IMR-90 (cell line): ENCODE results near the gene MTCH2. TPM values are rescaled to one million over a fixed set of nuclear protein-coding genes. Genes with fewer than 3 reads are reported as not detected.

ENCODE experiments used
- microRNA-seq, 2 experiments: library from miRNA; stranded (forward) in 1 of 2; unstranded in 1 of 2; fragments of 10-50 nt in 1 of 2; fragments of <30 nt in 1 of 2; gene quantifications in 1 of 2; microRNA quantifications in 1 of 2; one replicate each; pipeline versions ENCODE3 to v1.1.0; 2013 to 2020; ENCODE audit not compliant: insufficient read depth in 1 of 2, insufficient read length in 1 of 2, unreplicated experiment in 1 of 2
- polyA plus RNA-seq, 3 experiments: library from polyadenylated mRNA; depleted of rRNA; stranded (reverse); fragments of >200 nt; gene quantifications; 2 replicates each; pipeline ENCODE4 v1.2.3, GENCODE V29; 2012; ENCODE audit warnings: low replicate concordance in 1 of 3
- small RNA-seq, 5 experiments: library from RNA; depleted of rRNA; stranded (forward); fragments of <200 nt; gene quantifications; one replicate each; pipeline ENCODE3, GENCODE V24; 2012
- total RNA-seq: library from RNA; depleted of rRNA; stranded (reverse); fragments of >200 nt; gene quantifications from 2 replicates; pipeline ENCODE4 v1.2.3, GENCODE V29; 2012; rRNA removed

MTCH2 gene
- total and polyA plus RNA-seq, 2 of the 4 experiments (the other 2 are of a cell fraction), result 103 to 163 TPM

Small RNA genes lying within 50 kb of the gene (microRNA-seq; reads per million reads assigned to microRNA genes)
- gene RNU5E-10P (ENCODE audit: insufficient read depth, insufficient read length), result not detected

Small RNA genes lying within 50 kb of the gene (small RNA-seq; reads per million reads assigned to genes)
- 0 reads per million in 5 experiments for gene RNU5E-10P

Other genes with a start within 250 kb of the MTCH2 start
- 29.2 and 32.4 TPM in 2 replicates for gene SLC39A13, start 234.0 kb downstream of the MTCH2 start, total RNA-seq
- gene SLC39A13, start 234.0 kb downstream of the MTCH2 start, polyA plus RNA-seq (2012; rRNA removed), result 144 and 164 TPM in 2 replicates
- gene PSMC3, start 216.1 kb downstream of the MTCH2 start, total RNA-seq, result 238 and 484 TPM in 2 replicates
- gene PSMC3, start 216.1 kb downstream of the MTCH2 start, polyA plus RNA-seq (2012; rRNA removed), result 253 TPM in 2 replicates
- gene RAPSN, start 193.4 kb downstream of the MTCH2 start, total RNA-seq, result not detected in 2 replicates
- gene RAPSN, start 193.4 kb downstream of the MTCH2 start, polyA plus RNA-seq (2012; rRNA removed), result 0.03 and 0.09 TPM in 2 replicates
- 109 and 135 TPM in 2 replicates for gene CELF1, start 89.4 kb downstream of the MTCH2 start, total RNA-seq
- 61.6 and 63.3 TPM in 2 replicates for gene CELF1, start 89.4 kb downstream of the MTCH2 start, polyA plus RNA-seq (2012; rRNA removed)
- 51.4 and 55.0 TPM in 2 replicates for gene PTPMT1, start 77.0 kb downstream of the MTCH2 start, total RNA-seq
- gene PTPMT1, start 77.0 kb downstream of the MTCH2 start, polyA plus RNA-seq (2012; rRNA removed), result 51.6 and 58.3 TPM in 2 replicates
- gene KBTBD4, start 63.6 kb downstream of the MTCH2 start, total RNA-seq, result 37.2 and 41.6 TPM in 2 replicates
- 12.2 and 14.9 TPM in 2 replicates for gene KBTBD4, start 63.6 kb downstream of the MTCH2 start, polyA plus RNA-seq (2012; rRNA removed)
- gene NDUFS3, start 63.5 kb downstream of the MTCH2 start, total RNA-seq, result 77.1 and 79.7 TPM in 2 replicates
- 108 and 114 TPM in 2 replicates for gene NDUFS3, start 63.5 kb downstream of the MTCH2 start, polyA plus RNA-seq (2012; rRNA removed)
- gene FAM180B, start 55.9 kb downstream of the MTCH2 start, total RNA-seq, result not detected in 2 replicates
- gene FAM180B, start 55.9 kb downstream of the MTCH2 start, polyA plus RNA-seq (2012; rRNA removed), result not detected in 2 replicates
- gene C1QTNF4, start 48.1 kb downstream of the MTCH2 start, total RNA-seq, result under 0.01 TPM in 1 of 2 replicates, not detected in the other
- gene C1QTNF4, start 48.1 kb downstream of the MTCH2 start, polyA plus RNA-seq (2012; rRNA removed), result 0.12 and 0.16 TPM in 2 replicates
- 0.36 and 0.56 TPM in 2 replicates for gene AGBL2, start 72.8 kb upstream of the MTCH2 start, total RNA-seq
- gene AGBL2, start 72.8 kb upstream of the MTCH2 start, polyA plus RNA-seq (2012; rRNA removed), result 1.2 and 1.5 TPM in 2 replicates
- gene FNBP4, start 124.8 kb upstream of the MTCH2 start, total RNA-seq, result 22.9 and 31.9 TPM in 2 replicates
- 70.5 and 78.4 TPM in 2 replicates for gene FNBP4, start 124.8 kb upstream of the MTCH2 start, polyA plus RNA-seq (2012; rRNA removed)
- 33.9 and 35.0 TPM in 2 replicates for gene NUP160, start 205.8 kb upstream of the MTCH2 start, total RNA-seq
- gene NUP160, start 205.8 kb upstream of the MTCH2 start, polyA plus RNA-seq (2012; rRNA removed), result 11.2 and 12.5 TPM in 2 replicates